ENCODE results near the gene CHMP5. TPM values are rescaled to one million over a fixed set of nuclear protein-coding genes. Genes with fewer than 3 reads are reported as not detected.

Gene CHMP5
- total and polyA plus RNA-seq, 10 of the 15 experiments (the other 5 are each of a cell fraction or from before 2014, with no cell fraction given), result 40.3 to 179 (median 78.6) TPM

GRCh38 chr9:33290247-33291030, 25.6 kb downstream of the CHMP5 start, which contains the start of gene NFX1 (continued):
- TF ChIP-seq NKRF (conservative IDR thresholded peaks at IDR 0.05), result peak; percentile 69; the same call in 1 of the 2 replicates
- TF ChIP-seq RELB (IDR thresholded peaks at IDR 0.05; ENCODE audit: low read depth), result peak; percentile 87
- TF ChIP-seq BCL3 (IDR thresholded peaks at IDR 0.05; ENCODE audit: borderline replicate concordance, insufficient read depth, low read depth, low read length, poor library complexity, severe bottlenecking), result no peak
- TF ChIP-seq RUNX3 (IDR thresholded peaks at IDR 0.05; ENCODE audit: low read length), result peak; percentile 95
- peak; percentile 95 for TF ChIP-seq MEF2B (IDR thresholded peaks at IDR 0.05; ENCODE audit: partially characterized antibody, poor library complexity, severe bottlenecking)
- TF ChIP-seq ASH2L (IDR thresholded peaks at IDR 0.05; ENCODE audit: borderline replicate concordance, low read depth), result no peak; the same call in 1 of the 2 replicates
- TF ChIP-seq E2F4 (IDR thresholded peaks at IDR 0.05; ENCODE audit: low read depth, low read length), result peak; percentile 68
- TF ChIP-seq SMC3 (IDR thresholded peaks at IDR 0.05; ENCODE audit: borderline replicate concordance, low read length), result no peak
- TF ChIP-seq HDAC2 (IDR thresholded peaks at IDR 0.05), result no peak
- peak in 1 of 2 experiments; percentile 95; a peak in 2 of 4 replicates for TF ChIP-seq CEBPB (IDR thresholded peaks at IDR 0.05; ENCODE audit: borderline replicate concordance in 1 of 2, low read depth in 2 of 2, low read length in 2 of 2)
- 0 out of 2 replicates have a peak, but pooled peaks have one; percentile 28 for TF ChIP-seq JUNB (IDR thresholded peaks at IDR 0.05)
- peak; percentile 93 for TF ChIP-seq MLLT1 (IDR thresholded peaks at IDR 0.05)
- TF ChIP-seq TBL1XR1 (IDR thresholded peaks at IDR 0.05; ENCODE audit: low read depth, low read length), result 0 out of 2 replicates have a peak, but pooled peaks have one; percentile 41
- peak; percentile 17 to 92; a peak in 3 of 4 replicates for TF ChIP-seq SRF (IDR thresholded peaks at IDR 0.05; ENCODE audit: low read depth in 2 of 2, low read length in 2 of 2)
- 0 out of 2 replicates have a peak, but pooled peaks have one; percentile 15 for TF ChIP-seq MTA2 (IDR thresholded peaks at IDR 0.05; ENCODE audit: low read depth)
- TF ChIP-seq YBX1 (IDR thresholded peaks at IDR 0.05), result no peak
- no peak for TF ChIP-seq IRF5 (IDR thresholded peaks at IDR 0.05; ENCODE audit: borderline replicate concordance)
- TF ChIP-seq SIX5 (IDR thresholded peaks at IDR 0.05; ENCODE audit: low read depth, low read length, severe bottlenecking), result peak; percentile 52
- peak; percentile 96 for TF ChIP-seq MXI1 (IDR thresholded peaks at IDR 0.05; ENCODE audit: low read depth, low read length)
